ENCODE data around the gene CSNK1G1.

The CSNK1G1 gene

DNA sequence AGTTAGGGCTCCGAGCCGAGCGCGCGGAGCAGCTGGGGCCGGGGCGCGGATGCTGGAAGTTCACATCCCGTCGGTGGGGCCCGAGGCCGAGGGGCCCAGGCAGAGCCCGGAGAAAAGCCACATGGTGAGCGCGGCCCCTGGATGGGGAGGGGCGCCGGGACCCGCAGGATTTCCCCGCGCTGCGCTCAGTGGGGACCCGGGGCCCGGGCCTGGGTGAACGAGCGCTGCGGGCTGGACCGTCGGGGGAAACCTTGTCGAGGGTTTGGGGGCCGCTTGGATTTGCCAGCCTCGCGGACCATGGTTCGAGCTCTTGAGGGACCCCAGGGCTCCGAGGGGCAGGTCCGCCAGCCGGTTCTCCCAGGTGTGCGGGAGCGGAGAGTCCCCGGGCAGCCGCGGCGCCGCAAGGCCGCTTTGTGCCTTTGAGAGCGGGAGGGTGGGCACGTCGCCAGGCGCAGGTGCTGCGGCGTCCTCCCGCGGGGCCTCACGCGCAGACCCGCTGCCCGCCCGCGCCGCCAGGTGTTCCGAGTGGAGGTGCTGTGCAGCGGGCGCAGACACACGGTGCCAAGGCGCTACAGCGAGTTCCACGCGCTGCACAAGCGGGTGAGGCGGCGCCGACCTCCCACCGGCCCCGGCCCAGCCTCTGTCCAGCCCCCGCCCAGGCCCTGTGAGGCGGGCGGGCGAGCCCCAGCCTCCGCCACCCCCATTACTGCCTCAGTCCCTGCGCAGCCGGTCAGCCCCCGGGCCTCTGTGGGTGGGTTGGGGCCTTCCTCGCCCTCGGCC is 204.1 kb downstream of the CSNK1G1 start, which contains the start of gene SNX22:
Gene SNX22, plus strand, starts transcription at position 5 of the 780 bp plus-strand sequence. Its CDS starts 45 bp downstream, at position 50.
- TF ChIP-seq, protein P1, sequence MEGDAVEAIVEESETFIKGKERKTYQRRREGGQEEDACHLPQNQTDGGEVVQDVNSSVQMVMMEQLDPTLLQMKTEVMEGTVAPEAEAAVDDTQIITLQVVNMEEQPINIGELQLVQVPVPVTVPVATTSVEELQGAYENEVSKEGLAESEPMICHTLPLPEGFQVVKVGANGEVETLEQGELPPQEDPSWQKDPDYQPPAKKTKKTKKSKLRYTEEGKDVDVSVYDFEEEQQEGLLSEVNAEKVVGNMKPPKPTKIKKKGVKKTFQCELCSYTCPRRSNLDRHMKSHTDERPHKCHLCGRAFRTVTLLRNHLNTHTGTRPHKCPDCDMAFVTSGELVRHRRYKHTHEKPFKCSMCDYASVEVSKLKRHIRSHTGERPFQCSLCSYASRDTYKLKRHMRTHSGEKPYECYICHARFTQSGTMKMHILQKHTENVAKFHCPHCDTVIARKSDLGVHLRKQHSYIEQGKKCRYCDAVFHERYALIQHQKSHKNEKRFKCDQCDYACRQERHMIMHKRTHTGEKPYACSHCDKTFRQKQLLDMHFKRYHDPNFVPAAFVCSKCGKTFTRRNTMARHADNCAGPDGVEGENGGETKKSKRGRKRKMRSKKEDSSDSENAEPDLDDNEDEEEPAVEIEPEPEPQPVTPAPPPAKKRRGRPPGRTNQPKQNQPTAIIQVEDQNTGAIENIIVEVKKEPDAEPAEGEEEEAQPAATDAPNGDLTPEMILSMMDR (IDR thresholded peaks at IDR 0.05; ENCODE audit: low read depth, low read length) = no peak
- in situ Hi-C loops (cut with HindIII; ENCODE audit: low sequenced_read_pairs) = no loop called here
- peak within 1 kb of the TSS; percentile 41 for H3K4me3 ChIP-seq (ENCODE audit: low read depth, low read length)
- DNase-seq (ENCODE audit: low read depth, low spot score) = no peak

- H3K4me3 ChIP-seq (ENCODE audit: low read depth, low read length) = no peak overlapping the region
- in situ Hi-C loops (cut with HindIII; ENCODE audit: low sequenced_read_pairs) = no loop called here
- DNase-seq (ENCODE audit: low read depth, low spot score) = no peak
- TF ChIP-seq, protein P1 (IDR thresholded peaks at IDR 0.05; ENCODE audit: low read depth, low read length) = no peak
Measured at GRCh38 chr15:64149893-64150578, 205.9 kb downstream of the CSNK1G1 start.

GRCh38 chr15:64149424-64149823 is 206.5 kb downstream of the CSNK1G1 start:
- DNase-seq (ENCODE audit: low read depth, low spot score) = no peak
- H3K4me3 ChIP-seq (ENCODE audit: low read depth, low read length) = no peak overlapping the region
- TF ChIP-seq, protein P1 (IDR thresholded peaks at IDR 0.05; ENCODE audit: low read depth, low read length) = peak; percentile 23
- in situ Hi-C loops (cut with HindIII; ENCODE audit: low sequenced_read_pairs) = no loop called here

DNA sequence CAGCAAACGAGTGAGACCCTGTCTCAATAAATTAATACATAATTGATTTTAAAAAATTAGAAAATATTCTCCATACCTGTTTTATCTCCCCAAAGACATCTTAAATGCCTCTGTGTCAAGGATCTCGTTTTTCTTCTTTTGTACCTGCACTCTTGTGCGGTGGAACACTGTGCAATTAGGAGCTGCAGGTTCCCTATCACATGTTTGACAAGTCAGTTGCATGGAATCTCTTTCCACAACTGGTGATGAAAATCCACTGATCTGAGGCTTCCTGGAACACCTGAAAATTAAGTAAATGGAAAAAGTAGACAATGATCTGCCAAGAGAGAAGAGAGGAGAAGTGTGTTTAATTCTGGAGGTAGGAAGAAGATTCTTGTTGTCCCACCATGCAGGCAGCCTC is 207.4 kb downstream of the CSNK1G1 start:
- in situ Hi-C loops (cut with HindIII; ENCODE audit: low sequenced_read_pairs) = no loop called here
- no peak for DNase-seq (ENCODE audit: low read depth, low spot score)
- TF ChIP-seq, protein P1 (IDR thresholded peaks at IDR 0.05; ENCODE audit: low read depth, low read length) = no peak
- no peak overlapping the region for H3K4me3 ChIP-seq (ENCODE audit: low read depth, low read length)

- no peak for DNase-seq (ENCODE audit: low read depth, low spot score)
- in situ Hi-C loops (cut with HindIII; ENCODE audit: low sequenced_read_pairs) = no loop called here
- H3K4me3 ChIP-seq (ENCODE audit: low read depth, low read length) = no peak overlapping the region
- TF ChIP-seq, protein P1 (IDR thresholded peaks at IDR 0.05; ENCODE audit: low read depth, low read length) = no peak
Measured at GRCh38 chr15:64148168-64148567, 207.8 kb downstream of the CSNK1G1 start.

DNA sequence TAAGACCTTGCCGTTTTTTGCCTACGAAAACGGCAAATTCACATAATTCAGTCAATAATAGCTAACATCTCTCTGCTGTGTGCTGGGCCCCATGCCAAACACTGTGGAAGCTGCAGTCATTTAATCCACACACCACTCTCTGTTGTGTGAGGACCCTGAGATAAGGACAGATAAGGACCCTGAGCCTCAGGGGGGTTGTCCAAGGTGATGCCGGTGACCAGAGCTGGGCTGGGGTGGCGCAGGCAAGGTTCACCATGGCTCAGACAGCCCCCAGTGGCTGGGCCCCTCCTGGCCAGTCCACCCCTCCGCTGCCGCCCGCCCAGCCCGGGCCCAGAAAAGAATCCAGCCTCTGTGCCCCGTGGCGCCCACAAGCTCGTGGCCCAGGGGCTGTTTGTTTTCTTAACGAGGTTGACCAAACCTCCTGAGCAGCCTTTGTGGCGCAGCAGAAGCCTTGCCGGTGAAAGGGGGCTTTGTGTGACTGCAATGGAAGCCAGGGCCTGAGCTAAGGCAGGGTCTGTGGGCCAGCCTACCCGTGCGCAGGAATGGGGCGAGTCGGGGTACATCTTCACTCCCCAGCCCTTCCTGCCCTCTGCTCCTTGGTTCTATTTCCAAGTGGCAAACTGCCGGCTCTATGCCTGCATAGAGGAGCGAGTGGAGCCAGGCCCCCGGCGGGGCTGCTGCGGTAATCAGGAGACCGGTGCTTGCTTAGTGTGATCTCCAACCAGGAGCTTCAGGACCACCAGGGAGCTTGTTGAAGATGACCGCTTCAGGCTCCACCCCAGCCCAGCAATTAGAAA is 208.9 kb downstream of the CSNK1G1 start:
- peak; percentile 42 for DNase-seq (ENCODE audit: low read depth, low spot score)
- TF ChIP-seq, protein P1 (IDR thresholded peaks at IDR 0.05; ENCODE audit: low read depth, low read length) = no peak
- H3K4me3 ChIP-seq (ENCODE audit: low read depth, low read length) = no peak overlapping the region
- in situ Hi-C loops (cut with HindIII; ENCODE audit: low sequenced_read_pairs) = no loop called here

Data from astrocyte of the spinal cord (primary cell).